Frontal cortex (tissue), 4 donors: ENCODE data around the gene PRDM16. TPM values are rescaled to one million over a fixed set of nuclear protein-coding genes. Genes with fewer than 3 reads are reported as not detected.
A peak's percentile ranks its signal among the peaks of the same experiment; 100 is the strongest.

Experiments
- DNase-seq, 2 donors: peaks; one replicate each; pipeline ENCODE4 v3.0.0; 2012; ENCODE audit warnings: low spot score in 2 of 2
- FAIRE-seq: peaks from 2 replicates; lab custom pipeline; 2012; peaks lifted over from hg19 to GRCh38; lab: Jason Lieb, UNC
- total RNA-seq: library from RNA; depleted of rRNA; stranded (reverse); fragments of >200 nt; gene quantifications from one replicate; pipeline ENCODE4 v1.2.3, GENCODE V29; 2014
- donor health status: control.
- donor health status: control.
- donor health status: control.

The PRDM16 gene
- total RNA-seq, 1 donor from 2014 or later = 1.6 TPM

- DNase-seq (no peak), FAIRE-seq (no peak)
Measured at GRCh38 chr1:3316340-3316943, 247.4 kb downstream of the PRDM16 start.

- no peak for FAIRE-seq
- no peak for DNase-seq
Measured at GRCh38 chr1:3317456-3317855, 248.5 kb downstream of the PRDM16 start.

GRCh38 chr1:3318329-3318728, 249.3 kb downstream of the PRDM16 start:
- no peak for FAIRE-seq

GRCh38 chr1:3319874-3320245, 250.9 kb downstream of the PRDM16 start:
- FAIRE-seq = no peak
- no peak for DNase-seq

More at GRCh38 chr1:3318329-3318728, 249.3 kb downstream of the PRDM16 start:
- no peak for DNase-seq

GRCh38 chr1:3320246-3321152, 251.5 kb downstream of the PRDM16 start:
- FAIRE-seq = no peak
- DNase-seq = no peak

- FAIRE-seq (no peak), DNase-seq (no peak)
Measured at GRCh38 chr1:3321559-3322449, 252.8 kb downstream of the PRDM16 start.

GRCh38 chr1:3322450-3323020, 253.5 kb downstream of the PRDM16 start:
- FAIRE-seq (no peak), DNase-seq (no peak)

- no peak for FAIRE-seq
- peak in 1 of 2 donors; percentile 58 for DNase-seq
Measured at GRCh38 chr1:3323021-3323795, 254.2 kb downstream of the PRDM16 start.

GRCh38 chr1:3323796-3324703, 255.0 kb downstream of the PRDM16 start:
- no peak for FAIRE-seq

GRCh38 chr1:3324704-3325535, 255.9 kb downstream of the PRDM16 start:
- FAIRE-seq (no peak), DNase-seq (no peak)

More at GRCh38 chr1:3323796-3324703, 255.0 kb downstream of the PRDM16 start:
- DNase-seq = no peak

GRCh38 chr1:3326516-3327388, 257.7 kb downstream of the PRDM16 start:
- no peak for DNase-seq
- no peak for FAIRE-seq

GRCh38 chr1:3327389-3327702, 258.3 kb downstream of the PRDM16 start:
- FAIRE-seq (no peak), DNase-seq (no peak)

GRCh38 chr1:3327936-3328590, 259.1 kb downstream of the PRDM16 start:
- no peak for FAIRE-seq

GRCh38 chr1:3329640-3330281, 260.8 kb downstream of the PRDM16 start:
- no peak for DNase-seq
- no peak for FAIRE-seq

More at GRCh38 chr1:3327936-3328590, 259.1 kb downstream of the PRDM16 start:
- no peak for DNase-seq

GRCh38 chr1:3330771-3331245, 261.8 kb downstream of the PRDM16 start:
- no peak for FAIRE-seq
- DNase-seq = no peak
